Liver (tissue), 9 donors: ENCODE results near the gene ZAR1. TPM values are rescaled to one million over a fixed set of nuclear protein-coding genes. Genes with fewer than 3 reads are reported as not detected.

Experiments
- DNase-seq: peaks from one replicate; pipeline ENCODE4 v3.0.0-alpha.2; 2017; ENCODE audit warnings: low spot score
- H3K27ac ChIP-seq, 2 donors: one replicate each; pipeline ENCODE4 v1.7.0; 2013; ENCODE audit warnings: inconsistent platforms in 2 of 2, low read length in 2 of 2, control low read depth in 1 of 2, low read depth in 1 of 2, mild to moderate bottlenecking in 1 of 2
- H3K27me3 ChIP-seq, 4 donors: one replicate each; pipeline versions ENCODE4 v1.6.1 to v1.7.0; 2013; ENCODE audit warnings: low read length in 3 of 4, inconsistent platforms in 1 of 4, mild to moderate bottlenecking in 1 of 4, moderate library complexity in 1 of 4; ENCODE audit not compliant: control insufficient read depth in 4 of 4, insufficient read depth in 4 of 4
- H3K36me3 ChIP-seq, 4 donors: one replicate each; pipeline versions ENCODE4 v1.6.1 to v1.7.0; 2013; ENCODE audit warnings: low read length in 3 of 4, mild to moderate bottlenecking in 3 of 4, low read depth in 1 of 4, moderate library complexity in 1 of 4; ENCODE audit not compliant: control insufficient read depth in 4 of 4, insufficient read depth in 3 of 4
- H3K4me1 ChIP-seq, 4 donors: one replicate each; pipeline versions ENCODE4 v1.6.1 to v1.7.0; 2013; ENCODE audit warnings: low read length in 3 of 4, mild to moderate bottlenecking in 3 of 4, moderate library complexity in 1 of 4; ENCODE audit not compliant: control insufficient read depth in 4 of 4, insufficient read depth in 4 of 4
- H3K4me3 ChIP-seq, 3 donors: one replicate each; pipeline versions ENCODE4 v1.6.1 to v1.7.0; 2013; ENCODE audit warnings: low read length in 3 of 3, control low read depth in 1 of 3, low read depth in 1 of 3, mild to moderate bottlenecking in 1 of 3
- H3K9ac ChIP-seq, 2 donors: one replicate each; pipeline ENCODE4 v1.7.0; 2013; ENCODE audit warnings: low read length in 2 of 2, mild to moderate bottlenecking in 2 of 2, moderate library complexity in 2 of 2, control low read depth in 1 of 2, low read depth in 1 of 2
- H3K9me3 ChIP-seq, 4 donors: one replicate each; pipeline versions ENCODE4 v1.6.1 to v1.7.0; 2013; ENCODE audit warnings: low read length in 3 of 4; ENCODE audit not compliant: control insufficient read depth in 4 of 4
- ATF3 ChIP-seq: IDR thresholded peaks from 2 replicates; pipeline ENCODE4 v1.6.1; 2016; ENCODE audit warnings: antibody characterized with exemption
- CTCF ChIP-seq: fragments of 150-350 bp; IDR thresholded peaks from 2 replicates; pipeline ENCODE4 v1.5.1; 2017; ENCODE audit warnings: improper control_type of control experiment, low read depth, low read length; ENCODE audit not compliant: missing input control
- EGR1 ChIP-seq, 2 donors: IDR thresholded peaks; 2 replicates each; pipeline ENCODE4 v1.6.1; 2016 to 2018; ENCODE audit warnings: antibody characterized with exemption in 2 of 2, low read depth in 2 of 2
- FOXA1 ChIP-seq: IDR thresholded peaks from 2 replicates; pipeline ENCODE4 v1.6.1; 2016; ENCODE audit warnings: antibody characterized with exemption
- FOXA2 ChIP-seq: IDR thresholded peaks from 2 replicates; pipeline ENCODE4 v1.6.1; 2016; ENCODE audit warnings: antibody characterized with exemption
- GABPA ChIP-seq, 2 donors: IDR thresholded peaks in 1 of 2; conservative IDR thresholded peaks in 1 of 2; 2 replicates each; pipeline ENCODE4 v1.6.1; 2016; ENCODE audit warnings: antibody characterized with exemption in 2 of 2, mild to moderate bottlenecking in 1 of 2, moderate library complexity in 1 of 2
- HNF4A ChIP-seq, 2 donors: conservative IDR thresholded peaks; 2 replicates each; pipeline ENCODE4 v1.6.1; 2016; ENCODE audit warnings: antibody characterized with exemption in 2 of 2, mild to moderate bottlenecking in 2 of 2
- HNF4G ChIP-seq: IDR thresholded peaks from 2 replicates; pipeline ENCODE4 v1.6.1; 2016; ENCODE audit warnings: antibody characterized with exemption
- JUND ChIP-seq, 2 donors: IDR thresholded peaks; 2 replicates each; pipeline ENCODE4 v1.6.1; 2016; ENCODE audit warnings: antibody characterized with exemption in 2 of 2
- MAX ChIP-seq: IDR thresholded peaks from 2 replicates; pipeline ENCODE4 v1.6.1; 2016; ENCODE audit warnings: antibody characterized with exemption
- NR2F2 ChIP-seq: IDR thresholded peaks from 2 replicates; pipeline ENCODE4 v1.6.1; 2016; ENCODE audit warnings: antibody characterized with exemption
- RAD21 ChIP-seq, 2 donors: IDR thresholded peaks; 2 replicates each; pipeline ENCODE4 v1.6.1; 2016; ENCODE audit warnings: antibody characterized with exemption in 2 of 2, mild to moderate bottlenecking in 2 of 2
- REST ChIP-seq: IDR thresholded peaks from 2 replicates; pipeline ENCODE4 v1.6.1; 2016; ENCODE audit warnings: antibody characterized with exemption, mild to moderate bottlenecking
- SP1 ChIP-seq: IDR thresholded peaks from 2 replicates; pipeline ENCODE4 v1.6.1; 2018; ENCODE audit warnings: antibody characterized with exemption, mild to moderate bottlenecking
- TAF1 ChIP-seq: conservative IDR thresholded peaks from 2 replicates; pipeline ENCODE4 v1.6.1; 2016; ENCODE audit warnings: antibody characterized with exemption, mild to moderate bottlenecking
- ZBTB33 ChIP-seq: IDR thresholded peaks from 2 replicates; pipeline ENCODE4 v1.6.1; 2016; ENCODE audit warnings: antibody characterized with exemption
- polyA plus RNA-seq, 2 donors: library from polyadenylated mRNA; stranded (reverse) in 1 of 2; unstranded in 1 of 2; fragments of 200-250 nt in 1 of 2; fragments of >200 nt in 1 of 2; fragmentation: Nextera tagmentation in 1 of 2; extraction: Ambion mirVana in 1 of 2; gene quantifications; one replicate each; pipeline versions ENCODE4 v1.2.1 to v1.2.3, GENCODE V29; 2013 to 2015
- total RNA-seq, 2 donors: library from RNA; depleted of rRNA; stranded (reverse); fragments of >200 nt; gene quantifications; one replicate each; pipeline ENCODE4 v1.2.3, GENCODE V29; 2014
- donor health status: healthy.
- donor health status: healthy.
- donor health status: healthy.
- donor health status: healthy.
- donor health status: healthy.

Gene ZAR1
- total and polyA plus RNA-seq, 4 donors, result 0.28 TPM; not detected in 3

DNA sequence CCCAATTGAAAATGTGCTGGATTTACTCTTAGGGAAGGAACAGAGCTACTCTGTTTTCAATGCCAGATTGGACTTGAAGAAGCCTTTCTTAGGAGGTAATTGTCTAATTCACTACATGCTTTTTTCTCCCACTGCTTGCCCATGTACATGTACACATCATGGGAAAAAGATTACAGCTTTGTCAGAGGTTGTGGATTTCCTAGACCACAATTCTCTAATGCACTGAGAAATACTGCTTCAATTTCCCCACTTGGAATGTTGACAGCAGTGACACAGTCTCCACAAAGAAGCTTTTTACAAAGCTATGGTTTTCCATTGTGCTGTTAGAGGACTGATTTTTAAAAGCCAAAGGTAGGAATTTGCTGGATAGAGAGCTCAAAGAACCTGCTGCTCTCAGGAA is 19.5 kb downstream of the ZAR1 start:
- peaks cover 2 to 54% (median 46%) of the 10 kb centered on the region in 4 donors for H3K36me3 ChIP-seq

More for the DNA sequence above, 19.5 kb downstream of the ZAR1 start:
- Histone ChIP-seq H3K27ac (no peak overlapping the region), H3K4me3 (no peak overlapping the region), H3K9me3 (no peaks in the 10 kb centered on the region), H3K9ac (no peak overlapping the region), H3K27me3 (no peaks in the 10 kb centered on the region), H3K4me1 (no peaks in the 10 kb centered on the region)
- no peak for TF ChIP-seq HNF4G
- no peak for TF ChIP-seq HNF4A (conservative IDR thresholded peaks at IDR 0.05)
- no peak for TF ChIP-seq TAF1
- no peak for TF ChIP-seq ZBTB33
- TF ChIP-seq RAD21 (IDR thresholded peaks at IDR 0.05), result no peak
- no peak for TF ChIP-seq CTCF
- TF ChIP-seq GABPA (IDR thresholded peaks at IDR 0.05 in 1 of 2, conservative IDR thresholded peaks at IDR 0.05 in 1 of 2), result no peak
- TF ChIP-seq MAX, result no peak
- no peak for TF ChIP-seq NR2F2
- TF ChIP-seq REST, result no peak
- TF ChIP-seq JUND (IDR thresholded peaks at IDR 0.05), result no peak
- no peak for TF ChIP-seq EGR1 (IDR thresholded peaks at IDR 0.05; ENCODE audit: low read depth in 2 of 2)
- TF ChIP-seq FOXA1, result no peak
- no peak for TF ChIP-seq SP1
- no peak for TF ChIP-seq FOXA2
- TF ChIP-seq ATF3, result no peak
- DNase-seq, result no peak
